GM23248 (cell line): Measurements from ENCODE around the gene NCSTN.

Experiments used
- EZH2 ChIP-seq: fragments of 200-600 bp; sonication (generic); IDR thresholded peaks from 2 replicates; pipeline ENCODE4 v1.6.1; 2018; ENCODE audit warnings: antibody characterized with exemption, mild to moderate bottlenecking; ENCODE audit not compliant: insufficient read depth, poor library complexity, severe bottlenecking
- EZH2phosphoT487 ChIP-seq: fragments of 200-600 bp; sonication (generic); IDR thresholded peaks from 2 replicates; pipeline ENCODE4 v1.6.1; 2018; ENCODE audit warnings: antibody characterized with exemption, moderate library complexity, mild to moderate bottlenecking, low read depth; ENCODE audit not compliant: insufficient read depth

- TF ChIP-seq EZH2phosphoT487 (no peak), EZH2 (no peak)
These were observed 9.4 kb downstream of the NCSTN start for GRCh38 chr1:160352555-160352954.
